Activated CD8-positive, alpha-beta memory T cell treated with anti-CD3 and anti-CD28 coated beads for 4 hours (primary cell): Measurements from ENCODE around the gene TNPO3.
"Not testable (repeated sequence)": the region's sequence is repeated elsewhere in the genome, so short reads cannot be mapped to it uniquely, and the experiment has no call there.

Experiments
- DNase-seq, 2 donors: peaks; one replicate each; pipeline ENCODE4 v3.0.0-alpha.2; 2020; ENCODE audit warnings: low read depth in 2 of 2

The TNPO3 gene

GRCh38 chr7:128961030-128961659 lies 93.8 kb downstream of the TNPO3 start:
- DNase-seq: no peak

- no peak for DNase-seq
Observed at GRCh38 chr7:128959296-128959695, 95.6 kb downstream of the TNPO3 start.

GRCh38 chr7:128955981-128956380 lies 98.9 kb downstream of the TNPO3 start:
- DNase-seq: no peak

DNA sequence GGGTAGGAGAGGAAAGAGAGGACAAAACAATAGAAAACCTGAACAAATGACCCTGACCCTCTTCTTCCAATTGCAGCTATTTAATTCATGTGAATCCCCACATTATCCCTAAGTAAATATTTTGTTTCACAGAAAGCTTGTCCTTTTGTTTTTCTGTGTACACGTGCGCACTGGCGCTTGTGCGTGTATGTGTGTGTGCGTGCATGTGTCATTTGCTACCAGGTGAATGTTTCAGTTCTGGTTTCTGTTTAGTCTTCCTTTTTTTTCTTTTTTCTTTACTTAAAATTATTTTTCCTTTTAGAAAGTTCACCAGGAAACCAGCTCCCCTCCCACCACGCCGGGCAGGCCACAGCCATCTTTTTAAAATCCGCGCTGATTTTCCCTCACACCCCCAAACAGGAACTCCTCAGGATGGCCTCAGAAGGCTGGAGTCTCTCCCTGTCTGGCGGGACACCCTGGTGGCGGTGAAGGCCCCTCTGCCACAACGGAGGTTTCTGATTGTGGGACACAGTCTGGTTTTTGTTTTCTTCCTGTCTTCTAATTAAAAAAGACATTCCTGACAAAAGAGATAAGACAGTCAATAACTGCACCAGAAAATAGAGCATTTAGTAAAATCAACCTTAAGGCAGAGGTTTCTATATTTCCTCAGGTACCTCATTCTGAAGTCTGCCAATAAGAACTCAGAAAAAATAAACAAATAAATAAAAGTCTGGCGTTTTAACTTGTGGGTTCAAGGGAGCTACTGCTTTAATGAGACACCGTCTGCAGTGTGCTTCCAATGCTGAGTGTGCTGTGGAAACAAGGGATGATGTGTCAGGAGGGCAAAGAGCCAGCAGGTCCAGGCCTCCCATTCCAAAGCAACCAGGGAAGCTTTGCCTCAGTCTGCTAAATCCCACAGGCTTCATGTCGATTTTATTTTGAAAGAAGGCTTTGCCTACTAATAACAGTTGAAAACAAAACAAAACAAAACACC lies 99.8 kb downstream of the TNPO3 start:
- no peak for DNase-seq

GRCh38 chr7:128954150-128954549 lies 100.8 kb downstream of the TNPO3 start:
- no peak for DNase-seq

DNA sequence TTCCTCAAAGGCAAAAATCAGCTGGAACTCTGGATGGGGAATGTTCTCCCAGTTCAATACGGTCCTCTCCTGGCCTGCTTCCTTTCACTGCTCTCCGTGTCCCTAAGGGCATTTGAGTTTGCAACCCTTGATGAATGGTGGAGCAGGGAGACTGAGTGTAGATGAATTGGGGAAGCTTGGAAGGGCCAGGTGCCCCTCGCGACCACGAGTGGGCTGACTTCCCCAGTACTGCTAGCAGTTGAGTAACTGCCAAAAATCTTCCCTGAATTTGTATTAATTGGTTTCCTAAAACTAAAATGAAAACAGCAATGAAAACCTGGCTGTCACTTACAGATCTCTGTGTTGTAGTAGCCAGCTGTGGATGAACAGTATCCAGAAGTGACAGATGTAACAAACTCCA lies 103.6 kb downstream of the TNPO3 start:
- no peak for DNase-seq

GRCh38 chr7:128948976-128949760 lies 105.7 kb downstream of the TNPO3 start:
- DNase-seq: no peak

GRCh38 chr7:128948312-128948973 lies 106.5 kb downstream of the TNPO3 start:
- DNase-seq: no peak

DNA sequence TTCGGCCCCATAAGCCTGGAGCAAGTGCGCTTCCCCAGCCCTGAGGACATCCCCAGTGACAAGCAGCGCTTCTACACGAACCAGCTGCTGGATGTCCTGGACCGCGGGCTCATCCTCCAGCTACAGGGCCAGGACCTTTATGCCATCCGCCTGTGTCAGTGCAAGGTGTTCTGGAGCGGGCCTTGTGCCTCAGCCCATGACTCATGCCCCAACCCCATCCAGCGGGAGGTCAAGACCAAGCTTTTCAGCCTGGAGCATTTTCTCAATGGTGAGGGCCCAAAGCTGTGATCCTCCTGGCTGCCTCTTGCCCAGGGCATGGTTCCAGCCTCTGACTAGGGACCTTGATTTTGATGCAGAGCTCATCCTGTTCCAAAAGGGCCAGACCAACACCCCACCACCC lies 107.1 kb downstream of the TNPO3 start:
- no peak for DNase-seq

DNA sequence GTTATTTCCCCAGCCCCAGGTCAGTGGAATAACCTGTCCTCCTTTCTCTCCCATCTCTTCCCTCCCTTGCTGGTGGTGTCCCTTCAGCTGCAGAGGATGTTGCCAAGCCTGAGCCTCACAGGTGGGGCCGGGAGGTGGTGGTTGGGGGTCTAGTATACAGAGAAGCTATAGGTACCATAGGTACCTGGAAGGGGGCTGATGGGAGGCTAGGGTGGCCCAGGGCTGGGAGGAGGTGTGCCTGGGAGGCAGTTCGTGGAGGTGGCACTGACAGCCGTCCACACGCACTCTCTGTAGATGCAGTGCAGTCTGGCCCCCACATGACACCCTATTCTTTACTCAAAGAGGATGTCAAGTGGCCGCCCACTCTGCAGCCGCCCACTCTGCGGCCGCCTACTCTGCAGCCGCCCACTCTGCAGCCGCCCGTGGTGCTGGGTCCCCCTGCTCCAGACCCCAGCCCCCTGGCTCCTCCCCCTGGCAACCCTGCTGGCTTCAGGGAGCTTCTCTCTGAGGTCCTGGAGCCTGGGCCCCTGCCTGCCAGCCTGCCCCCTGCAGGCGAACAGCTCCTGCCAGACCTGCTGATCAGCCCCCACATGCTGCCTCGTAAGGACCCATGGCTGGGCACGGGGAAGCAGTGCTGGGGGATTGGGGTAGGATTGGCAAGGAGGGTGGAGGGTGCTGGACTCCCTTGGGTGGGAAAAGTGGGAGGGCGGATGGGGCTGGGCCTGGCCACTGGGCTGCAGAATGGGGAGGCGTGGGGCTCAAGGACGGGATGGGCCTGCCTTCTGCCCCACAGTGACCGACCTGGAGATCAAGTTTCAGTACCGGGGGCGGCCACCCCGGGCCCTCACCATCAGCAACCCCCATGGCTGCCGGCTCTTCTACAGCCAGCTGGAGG lies 107.7 kb downstream of the TNPO3 start:
- no peak for DNase-seq

DNA sequence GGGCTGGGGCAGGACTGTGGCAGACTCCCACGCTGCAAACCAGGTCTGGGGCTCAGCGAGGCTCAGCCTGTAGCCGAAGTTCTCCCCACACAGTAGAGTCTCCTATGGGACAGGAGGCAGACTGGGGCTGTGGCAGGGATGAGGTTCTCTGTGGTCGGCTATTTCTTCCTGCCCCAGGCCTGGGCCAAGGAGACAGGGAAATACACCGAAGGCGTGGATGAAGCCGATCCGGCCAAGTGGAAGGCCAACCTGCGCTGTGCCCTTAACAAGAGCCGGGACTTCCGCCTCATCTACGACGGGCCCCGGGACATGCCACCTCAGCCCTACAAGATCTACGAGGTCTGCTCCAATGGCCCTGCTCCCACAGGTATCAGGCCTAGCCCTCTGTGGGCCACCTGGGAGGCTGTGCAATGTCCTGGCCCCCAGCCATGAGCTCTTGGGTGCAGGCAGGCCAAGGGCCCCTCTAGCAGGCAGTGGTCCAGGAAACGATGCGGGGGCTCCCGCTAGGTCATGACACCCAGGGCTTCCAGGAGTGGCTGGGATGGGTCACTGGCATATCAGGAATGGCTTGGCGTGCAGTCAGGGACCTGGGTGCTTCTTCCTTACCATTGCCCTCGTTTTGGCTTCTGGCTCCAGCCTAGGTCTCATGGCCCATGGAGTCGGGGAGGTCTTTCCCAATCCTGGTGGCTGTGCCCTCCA lies 109.1 kb downstream of the TNPO3 start:
- no peak for DNase-seq

DNA sequence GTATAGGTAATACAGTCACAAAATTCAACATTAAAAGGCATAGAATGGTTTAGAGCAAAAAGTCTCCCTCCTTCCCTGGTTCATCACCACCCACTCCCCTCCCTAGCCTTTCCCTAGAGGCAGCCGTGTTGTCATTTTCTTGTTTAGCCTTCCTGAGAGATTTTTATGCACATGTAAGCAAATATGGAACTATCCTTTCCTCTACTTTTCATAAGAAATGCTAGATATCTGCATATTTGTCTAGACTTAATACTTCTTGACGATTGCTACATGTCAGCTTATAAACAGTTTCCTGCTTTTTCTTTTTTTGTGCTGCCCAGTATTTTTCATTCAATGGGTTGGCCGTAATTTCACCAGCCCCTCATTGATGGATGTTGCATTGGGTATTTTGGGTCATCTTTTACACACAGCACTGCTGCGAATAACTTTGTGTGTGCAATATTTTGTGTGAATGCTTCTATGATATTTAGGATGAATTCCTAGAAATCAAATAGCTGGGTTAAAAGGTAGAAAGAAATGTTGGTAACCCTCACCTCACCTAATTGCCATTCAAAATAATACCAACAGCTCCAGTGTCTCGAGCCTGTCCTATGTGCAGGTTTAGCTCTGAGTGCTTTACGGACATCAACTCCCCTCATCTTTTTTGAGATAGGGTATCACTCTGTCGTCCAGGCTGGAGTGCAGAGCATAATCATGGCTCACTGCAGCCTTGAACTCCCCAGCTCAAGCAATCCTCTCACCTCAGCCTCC lies 110.2 kb downstream of the TNPO3 start:
- no peak for DNase-seq

- DNase-seq: not testable (repeated sequence)
Observed at GRCh38 chr7:128943251-128943650, 111.7 kb downstream of the TNPO3 start.

DNA sequence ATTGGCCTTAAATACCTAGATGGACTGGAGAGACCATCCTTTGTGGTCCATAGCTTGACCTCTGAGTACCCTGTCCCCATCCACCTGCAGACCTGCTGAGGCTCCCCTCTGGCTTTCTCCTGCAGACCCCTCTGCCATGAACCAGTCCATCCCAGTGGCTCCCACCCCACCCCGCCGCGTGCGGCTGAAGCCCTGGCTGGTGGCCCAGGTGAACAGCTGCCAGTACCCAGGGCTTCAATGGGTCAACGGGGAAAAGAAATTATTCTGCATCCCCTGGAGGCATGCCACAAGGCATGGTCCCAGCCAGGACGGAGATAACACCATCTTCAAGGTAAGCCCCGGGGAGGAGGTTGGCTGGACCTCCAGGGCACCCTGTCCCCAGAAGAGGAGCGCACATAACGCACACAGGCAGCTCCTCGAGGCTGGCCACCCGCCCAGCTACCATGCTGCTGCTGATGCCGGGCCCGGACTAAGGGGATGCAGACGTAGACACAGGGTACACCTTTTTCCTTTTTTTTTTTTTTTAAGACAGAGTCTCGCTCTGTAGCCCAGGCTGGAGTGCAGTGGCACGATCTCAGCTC lies 112.9 kb downstream of the TNPO3 start:
- no peak for DNase-seq

DNA sequence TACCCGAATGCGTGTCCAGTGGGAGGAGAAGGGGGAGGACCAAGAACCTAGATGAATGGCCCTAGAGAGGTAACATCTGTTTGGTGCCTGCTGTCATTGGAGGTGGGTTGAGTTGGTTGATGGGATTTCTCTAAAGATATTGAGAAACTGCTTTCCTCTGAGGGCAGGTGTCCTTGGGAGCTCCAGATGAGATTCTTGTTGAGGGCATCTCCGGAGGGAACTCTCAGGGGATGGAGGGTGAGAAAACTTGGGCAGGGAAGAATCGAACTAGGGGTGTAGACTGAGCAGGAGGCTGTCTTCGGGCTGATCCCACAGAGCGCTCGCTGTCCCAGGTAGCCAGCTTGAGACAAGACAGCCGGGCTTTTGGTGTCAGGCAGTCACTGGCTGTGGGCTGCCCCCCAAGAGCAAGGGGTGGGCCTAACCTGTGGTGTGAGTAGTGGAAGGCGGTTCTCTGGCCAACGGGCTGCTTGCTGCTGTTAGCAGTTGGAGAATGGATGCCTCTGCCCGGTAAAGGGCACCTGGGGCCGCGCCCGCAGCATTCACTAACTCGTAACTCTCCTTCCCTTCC lies 113.5 kb downstream of the TNPO3 start:
- DNase-seq: no peak

GRCh38 chr7:128940494-128941322 lies 114.2 kb downstream of the TNPO3 start:
- DNase-seq: no peak

DNA sequence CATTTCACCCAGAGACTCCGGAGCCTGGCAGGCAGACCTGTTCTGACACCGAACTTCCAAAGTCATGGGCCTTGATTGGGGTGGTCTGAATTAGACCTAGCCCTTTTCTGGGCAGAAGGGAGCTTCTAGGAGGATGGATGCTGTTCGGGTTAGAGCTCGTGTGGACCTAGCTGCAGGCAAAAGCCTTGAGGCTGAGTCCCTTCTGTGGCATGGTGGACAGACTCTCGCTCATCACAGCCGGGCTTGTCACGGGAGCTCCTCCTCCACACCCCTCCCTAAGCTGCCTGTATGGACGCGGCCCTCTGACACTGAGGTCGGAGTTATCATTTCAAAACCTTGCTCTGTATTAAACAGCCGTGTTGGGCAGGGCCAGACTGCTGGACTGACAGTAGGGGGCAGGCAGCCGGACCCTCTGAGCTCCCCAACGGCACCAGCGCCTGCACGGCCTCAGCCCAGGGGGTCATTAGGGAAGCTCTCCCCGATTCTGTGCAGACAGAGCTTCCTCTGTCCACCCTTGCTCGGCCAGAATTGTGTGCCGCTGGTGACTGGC lies 115.0 kb downstream of the TNPO3 start:
- no peak for DNase-seq
